Measurements from ENCODE around the gene OR10H1. TPM values are rescaled to one million over a fixed set of nuclear protein-coding genes. Genes with fewer than 3 reads are reported as not detected.
"Not testable (repeated sequence)": the region's sequence is repeated elsewhere in the genome, so short reads cannot be mapped to it uniquely, and the experiment has no call there.

The OR10H1 gene
- total and polyA plus RNA-seq, 4 donors = not detected

DNA sequence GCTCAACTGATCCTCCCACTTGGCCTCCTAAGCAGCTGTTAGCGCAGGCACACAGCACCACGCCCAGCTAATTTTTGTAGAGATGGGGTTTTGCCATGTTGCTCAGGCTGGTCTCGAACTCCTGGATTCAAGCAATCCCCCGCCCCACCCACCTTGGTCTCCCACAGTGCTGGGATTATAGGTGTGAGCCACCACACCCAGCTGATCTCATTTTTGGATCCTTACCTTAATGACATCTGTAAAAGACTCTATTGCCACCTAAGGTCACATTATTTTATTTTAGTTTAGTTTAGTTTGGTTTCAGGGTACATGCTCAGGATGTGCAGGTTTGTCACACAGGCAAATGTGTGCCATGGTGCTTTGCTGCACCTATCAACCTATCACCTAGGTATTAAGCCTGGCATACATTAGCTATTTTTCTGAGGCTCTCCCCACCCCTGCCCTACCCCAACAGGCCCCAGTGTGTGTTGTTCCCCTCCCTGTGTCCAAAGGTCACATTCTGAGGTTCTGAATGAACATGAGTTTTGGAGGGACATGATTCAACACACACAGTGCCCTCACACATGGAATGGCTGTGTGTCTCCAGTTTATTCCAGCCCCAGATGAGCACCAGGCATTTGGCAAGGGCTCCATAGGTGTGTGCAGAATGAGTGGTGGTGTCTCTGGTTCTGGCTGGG lies 26.7 kb downstream of the OR10H1 start:
- no peak overlapping the region for H3K27ac ChIP-seq (ENCODE audit: low read depth in 1 of 2, low read length in 1 of 2)
- no peaks in the 10 kb centered on the region for H3K9me3 ChIP-seq (ENCODE audit: control insufficient read depth in 4 of 4, insufficient read depth in 3 of 4, low read length in 3 of 4)
- no peaks in the 10 kb centered on the region for H3K36me3 ChIP-seq (ENCODE audit: control insufficient read depth in 4 of 4, insufficient read depth in 4 of 4, low read length in 4 of 4)
- H3K4me3 ChIP-seq = no peak overlapping the region
- TF ChIP-seq, protein P1, sequence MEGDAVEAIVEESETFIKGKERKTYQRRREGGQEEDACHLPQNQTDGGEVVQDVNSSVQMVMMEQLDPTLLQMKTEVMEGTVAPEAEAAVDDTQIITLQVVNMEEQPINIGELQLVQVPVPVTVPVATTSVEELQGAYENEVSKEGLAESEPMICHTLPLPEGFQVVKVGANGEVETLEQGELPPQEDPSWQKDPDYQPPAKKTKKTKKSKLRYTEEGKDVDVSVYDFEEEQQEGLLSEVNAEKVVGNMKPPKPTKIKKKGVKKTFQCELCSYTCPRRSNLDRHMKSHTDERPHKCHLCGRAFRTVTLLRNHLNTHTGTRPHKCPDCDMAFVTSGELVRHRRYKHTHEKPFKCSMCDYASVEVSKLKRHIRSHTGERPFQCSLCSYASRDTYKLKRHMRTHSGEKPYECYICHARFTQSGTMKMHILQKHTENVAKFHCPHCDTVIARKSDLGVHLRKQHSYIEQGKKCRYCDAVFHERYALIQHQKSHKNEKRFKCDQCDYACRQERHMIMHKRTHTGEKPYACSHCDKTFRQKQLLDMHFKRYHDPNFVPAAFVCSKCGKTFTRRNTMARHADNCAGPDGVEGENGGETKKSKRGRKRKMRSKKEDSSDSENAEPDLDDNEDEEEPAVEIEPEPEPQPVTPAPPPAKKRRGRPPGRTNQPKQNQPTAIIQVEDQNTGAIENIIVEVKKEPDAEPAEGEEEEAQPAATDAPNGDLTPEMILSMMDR (IDR thresholded peaks at IDR 0.05; ENCODE audit: control extremely low read depth, extremely low read depth) = no peak
- no peaks in the 10 kb centered on the region for H3K4me1 ChIP-seq (ENCODE audit: control insufficient read depth in 5 of 5, insufficient read depth in 5 of 5, low read length in 5 of 5)
- H3K27me3 ChIP-seq (ENCODE audit: control insufficient read depth in 3 of 3, insufficient read depth in 3 of 3, low read length in 2 of 3) = no peaks in the 10 kb centered on the region
- ATAC-seq (ENCODE audit: insufficient read depth, low FRiP score) (no peak), DNase-seq (no peak)
- no peak overlapping the region for H3K9ac ChIP-seq (ENCODE audit: insufficient read depth in 1 of 2, low read length in 2 of 2)
- 79 to 85% methylated on average over 4 of the region's 4 CpGs for WGBS, 2 donors

DNA sequence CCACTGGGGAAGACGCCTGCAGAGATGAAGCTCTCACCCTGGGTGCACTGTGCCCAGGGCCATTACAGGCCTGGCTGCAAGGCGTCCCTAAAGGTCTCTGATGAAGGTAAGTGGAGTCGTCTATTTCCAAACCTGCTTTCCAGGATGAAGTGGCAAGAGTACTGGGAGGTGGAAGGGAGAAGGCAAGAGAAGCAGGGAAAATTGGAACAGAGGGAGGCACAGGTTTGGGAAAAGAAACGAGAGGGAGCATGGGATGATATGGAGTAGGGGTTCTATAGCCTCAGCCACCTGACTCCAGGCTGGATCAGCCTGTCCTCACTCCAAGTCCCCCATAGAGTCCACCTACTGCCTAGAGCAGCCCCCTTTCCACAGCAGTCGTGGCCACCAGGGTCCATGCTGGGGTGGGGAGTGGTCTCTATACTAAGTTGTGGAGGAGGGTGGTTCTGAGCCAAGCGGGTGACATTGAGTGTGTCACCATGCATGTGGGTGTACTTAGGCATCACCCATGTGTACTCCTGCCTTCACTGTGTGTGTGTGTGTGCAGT lies 27.8 kb downstream of the OR10H1 start, which contains the start of gene OR10H5:
Gene OR10H5 (plus strand): TSS at position 51 of the 545 bp plus-strand sequence. CDS start 6,388 bp downstream, outside the sequence.
- 71 to 79% methylated on average over 6 of the region's 6 CpGs for whole genome bisulfite sequencing, 2 donors
- no peak within 1 kb of the TSS for H3K9ac ChIP-seq (ENCODE audit: insufficient read depth in 1 of 2, low read length in 2 of 2)
- H3K36me3 ChIP-seq (ENCODE audit: control insufficient read depth in 4 of 4, insufficient read depth in 4 of 4, low read length in 4 of 4) = no peaks in the 10 kb centered on the region
- ATAC-seq (ENCODE audit: insufficient read depth, low FRiP score) (no peak), DNase-seq (no peak)
- no peaks in the 10 kb centered on the region for H3K9me3 ChIP-seq (ENCODE audit: control insufficient read depth in 4 of 4, insufficient read depth in 3 of 4, low read length in 3 of 4)
- H3K27ac ChIP-seq (ENCODE audit: low read depth in 1 of 2, low read length in 1 of 2) = no peak within 1 kb of the TSS
- no peaks in the 10 kb centered on the region for H3K4me1 ChIP-seq (ENCODE audit: control insufficient read depth in 5 of 5, insufficient read depth in 5 of 5, low read length in 5 of 5)
- no peaks in the 10 kb centered on the region for H3K27me3 ChIP-seq (ENCODE audit: control insufficient read depth in 3 of 3, insufficient read depth in 3 of 3, low read length in 2 of 3)
- no peak within 1 kb of the TSS for H3K4me3 ChIP-seq
- TF ChIP-seq, protein P1 (IDR thresholded peaks at IDR 0.05; ENCODE audit: control extremely low read depth, extremely low read depth) = no peak

DNA sequence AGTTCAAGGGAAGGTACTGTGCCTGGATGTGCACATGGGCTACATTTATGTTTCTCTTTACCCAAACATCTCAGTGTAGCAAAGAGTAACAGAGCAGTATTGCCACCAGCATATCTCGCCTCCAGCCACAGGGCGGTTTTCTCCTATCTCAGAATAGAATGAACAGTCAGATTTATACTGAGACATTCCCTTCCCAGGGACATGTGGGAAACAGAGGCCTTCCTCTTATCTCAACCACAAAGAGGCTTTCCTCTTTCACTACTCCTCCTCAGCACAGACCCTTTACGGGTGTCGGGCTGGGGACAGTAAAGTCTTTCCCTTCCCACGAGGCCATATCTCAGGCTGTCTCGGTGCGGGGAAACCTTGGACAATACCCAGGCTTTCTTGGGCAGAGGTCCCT lies 32.6 kb downstream of the OR10H1 start:
- H3K27ac ChIP-seq (ENCODE audit: low read depth in 1 of 2, low read length in 1 of 2); H3K4me3 ChIP-seq; H3K27me3 ChIP-seq (ENCODE audit: control insufficient read depth in 3 of 3, insufficient read depth in 3 of 3, low read length in 2 of 3); H3K36me3 ChIP-seq (ENCODE audit: control insufficient read depth in 4 of 4, insufficient read depth in 4 of 4, low read length in 4 of 4); H3K9ac ChIP-seq (ENCODE audit: insufficient read depth in 1 of 2, low read length in 2 of 2); ATAC-seq (ENCODE audit: insufficient read depth, low FRiP score); DNase-seq; H3K9me3 ChIP-seq (ENCODE audit: control insufficient read depth in 4 of 4, insufficient read depth in 3 of 4, low read length in 3 of 4): not testable (repeated sequence)
- H3K4me1 ChIP-seq (ENCODE audit: control insufficient read depth in 5 of 5, insufficient read depth in 5 of 5, low read length in 5 of 5) = peaks cover 0 to 12% (median 9%) of the 10 kb centered on the region in 5 donors
- WGBS, 2 donors = 33 to 46% methylated on average over 7 of the region's 7 CpGs

DNA sequence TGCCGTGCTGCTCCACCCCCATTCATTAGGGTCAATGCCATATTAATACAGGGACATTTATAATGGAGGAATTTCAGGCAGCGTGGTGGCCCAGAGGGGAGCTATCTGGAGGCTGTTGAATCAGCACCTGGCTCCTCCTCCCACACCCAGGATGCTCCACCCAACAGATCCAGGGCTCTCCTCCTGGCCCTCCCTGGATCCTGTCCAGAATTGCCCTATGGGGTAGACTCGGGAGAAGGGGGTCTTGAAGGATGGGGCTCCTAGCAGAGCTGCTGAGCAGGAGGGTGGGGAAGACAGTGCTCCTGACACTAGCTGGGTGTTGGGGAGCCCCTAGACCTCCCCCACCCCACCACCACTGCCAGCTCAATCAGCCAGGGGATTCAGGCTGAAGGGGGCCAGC lies 33.3 kb downstream of the OR10H1 start:
- 77% methylated on average over 3 of the region's 3 CpGs for WGBS, 2 donors
- H3K9me3 ChIP-seq (ENCODE audit: control insufficient read depth in 4 of 4, insufficient read depth in 3 of 4, low read length in 3 of 4) = no peaks in the 10 kb centered on the region
- H3K36me3 ChIP-seq (ENCODE audit: control insufficient read depth in 4 of 4, insufficient read depth in 4 of 4, low read length in 4 of 4) = no peaks in the 10 kb centered on the region
- H3K4me1 ChIP-seq (ENCODE audit: control insufficient read depth in 5 of 5, insufficient read depth in 5 of 5, low read length in 5 of 5) = peaks cover 0 to 12% (median 9%) of the 10 kb centered on the region in 5 donors
- no peaks in the 10 kb centered on the region for H3K27me3 ChIP-seq (ENCODE audit: control insufficient read depth in 3 of 3, insufficient read depth in 3 of 3, low read length in 2 of 3)
- no peak overlapping the region for H3K4me3 ChIP-seq
- H3K27ac ChIP-seq (ENCODE audit: low read depth in 1 of 2, low read length in 1 of 2) = no peak overlapping the region
- DNase-seq = no peak
- TF ChIP-seq, protein P1 (IDR thresholded peaks at IDR 0.05; ENCODE audit: control extremely low read depth, extremely low read depth) = no peak
- no peak for ATAC-seq (ENCODE audit: insufficient read depth, low FRiP score)
- H3K9ac ChIP-seq (ENCODE audit: insufficient read depth in 1 of 2, low read length in 2 of 2) = no peak overlapping the region
